Uterus (tissue), 4 donors: ENCODE data around the gene HOXD10. TPM values are rescaled to one million over a fixed set of nuclear protein-coding genes. Genes with fewer than 3 reads are reported as not detected.

Experiments used
- DNase-seq, 2 donors: peaks; one replicate each; pipeline ENCODE4 v3.0.0-alpha.2; 2019 to 2020
- H3K27ac ChIP-seq, 2 donors: fragments of 200-600 bp; sonication (generic); 1 replicate in 1 of 2; 2 replicates in 1 of 2; pipeline ENCODE4 v1.5.1; 2016 to 2018
- H3K27me3 ChIP-seq, 2 donors: fragments of 200-600 bp; sonication (generic); one replicate each; pipeline ENCODE4 v1.5.1; 2018 to 2019; ENCODE audit warnings: control low read depth in 1 of 2
- H3K36me3 ChIP-seq, 2 donors: fragments of 200-600 bp; sonication (generic); one replicate each; pipeline ENCODE4 v1.5.1; 2019; ENCODE audit warnings: control low read depth in 1 of 2
- H3K4me1 ChIP-seq, 2 donors: fragments of 200-600 bp; sonication (generic); one replicate each; pipeline ENCODE4 v1.5.1; 2018 to 2019; ENCODE audit warnings: control low read depth in 1 of 2
- H3K4me3 ChIP-seq, 2 donors: fragments of 200-600 bp; sonication (generic); 1 replicate in 1 of 2; 2 replicates in 1 of 2; pipeline ENCODE4 v1.5.1; 2018 to 2019; ENCODE audit warnings: mild to moderate bottlenecking in 1 of 2
- H3K9me3 ChIP-seq, 2 donors: fragments of 200-600 bp; sonication (generic); one replicate each; pipeline ENCODE4 v1.5.1; 2019; ENCODE audit warnings: control low read depth in 1 of 2
- POLR2A ChIP-seq, 2 donors: fragments of 450-650 bp; IDR thresholded peaks; one replicate each; pipeline ENCODE4 v1.6.1; 2016; ENCODE audit warnings: antibody characterized with exemption in 2 of 2, mild to moderate bottlenecking in 1 of 2, moderate library complexity in 1 of 2
- intact Hi-C: fragments of 100-400 bp; cut with DNase I; formaldehyde crosslinking; loops from one replicate; pipeline ENCODE4 v1.15.1; 2023; ENCODE audit warnings: low total_unique reads
- total RNA-seq, 4 donors: library from RNA; depleted of rRNA in 3 of 4; stranded (reverse); fragments of >200 nt in 3 of 4; gene quantifications; one replicate each; pipeline versions ENCODE4 v1.1.0 to v1.2.4, GENCODE V29; 2014 to 2023
- TF ChIP-seq, protein P1 (sequence below), 4 experiments: fragments of 200-600 bp in 2 of 4; fragments of 450-650 bp in 2 of 4; sonication (generic) in 2 of 4; IDR thresholded peaks; one replicate each; pipeline ENCODE4 v1.5.1; 2016 to 2019; ENCODE audit warnings: antibody characterized with exemption in 4 of 4, mild to moderate bottlenecking in 2 of 4, moderate library complexity in 1 of 4
- donor health status: DM: yes; HTN: yes; CAD: no.

The HOXD10 gene
- total RNA-seq, 4 donors from 2014 or later: 6.8 to 81.0 (median 53.6) TPM

DNA sequence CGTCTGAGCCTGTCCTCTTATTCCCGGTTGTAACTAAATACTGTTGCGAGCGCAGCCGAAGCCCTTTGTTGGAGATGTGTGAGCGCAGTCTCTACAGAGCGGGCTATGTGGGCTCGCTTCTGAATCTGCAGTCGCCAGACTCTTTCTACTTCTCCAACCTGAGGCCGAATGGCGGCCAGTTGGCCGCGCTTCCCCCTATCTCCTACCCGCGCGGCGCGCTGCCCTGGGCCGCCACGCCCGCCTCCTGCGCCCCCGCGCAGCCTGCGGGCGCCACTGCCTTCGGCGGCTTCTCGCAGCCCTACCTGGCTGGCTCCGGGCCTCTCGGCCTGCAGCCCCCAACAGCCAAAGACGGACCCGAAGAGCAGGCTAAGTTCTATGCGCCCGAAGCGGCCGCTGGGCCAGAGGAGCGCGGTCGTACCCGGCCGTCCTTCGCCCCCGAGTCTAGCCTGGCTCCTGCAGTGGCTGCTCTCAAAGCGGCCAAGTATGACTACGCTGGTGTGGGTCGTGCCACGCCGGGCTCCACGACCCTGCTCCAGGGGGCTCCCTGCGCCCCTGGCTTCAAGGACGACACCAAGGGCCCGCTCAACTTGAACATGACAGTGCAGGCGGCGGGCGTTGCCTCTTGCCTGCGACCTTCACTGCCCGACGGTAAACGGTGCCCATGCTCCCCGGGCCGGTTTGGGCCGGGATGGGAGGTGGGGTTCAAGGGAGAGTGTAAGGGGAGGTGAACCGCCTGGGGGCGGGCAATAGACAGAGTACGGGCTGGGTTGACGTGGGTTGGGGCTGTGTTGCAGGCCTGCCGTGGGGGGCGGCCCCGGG is 16.6 kb upstream of the HOXD10 start, which contains the start of gene HOXD12:
HOXD12 (plus strand) TSS at position 68 of the 819 bp plus-strand sequence; CDS start at position 75, 7 bp downstream.
- DNase-seq: no peak
- H3K4me1 ChIP-seq: peaks cover 0 to 16% of the 10 kb centered on the region in 2 donors
- no peak for TF ChIP-seq POLR2A (IDR thresholded peaks at IDR 0.05)
- TF ChIP-seq, protein P1, sequence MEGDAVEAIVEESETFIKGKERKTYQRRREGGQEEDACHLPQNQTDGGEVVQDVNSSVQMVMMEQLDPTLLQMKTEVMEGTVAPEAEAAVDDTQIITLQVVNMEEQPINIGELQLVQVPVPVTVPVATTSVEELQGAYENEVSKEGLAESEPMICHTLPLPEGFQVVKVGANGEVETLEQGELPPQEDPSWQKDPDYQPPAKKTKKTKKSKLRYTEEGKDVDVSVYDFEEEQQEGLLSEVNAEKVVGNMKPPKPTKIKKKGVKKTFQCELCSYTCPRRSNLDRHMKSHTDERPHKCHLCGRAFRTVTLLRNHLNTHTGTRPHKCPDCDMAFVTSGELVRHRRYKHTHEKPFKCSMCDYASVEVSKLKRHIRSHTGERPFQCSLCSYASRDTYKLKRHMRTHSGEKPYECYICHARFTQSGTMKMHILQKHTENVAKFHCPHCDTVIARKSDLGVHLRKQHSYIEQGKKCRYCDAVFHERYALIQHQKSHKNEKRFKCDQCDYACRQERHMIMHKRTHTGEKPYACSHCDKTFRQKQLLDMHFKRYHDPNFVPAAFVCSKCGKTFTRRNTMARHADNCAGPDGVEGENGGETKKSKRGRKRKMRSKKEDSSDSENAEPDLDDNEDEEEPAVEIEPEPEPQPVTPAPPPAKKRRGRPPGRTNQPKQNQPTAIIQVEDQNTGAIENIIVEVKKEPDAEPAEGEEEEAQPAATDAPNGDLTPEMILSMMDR (IDR thresholded peaks at IDR 0.05): no peak
- H3K27ac ChIP-seq: no peak within 1 kb of the TSS
- H3K27me3 ChIP-seq: peaks cover 39 to 57% of the 10 kb centered on the region in 2 donors
- no peak within 1 kb of the TSS for H3K4me3 ChIP-seq
- intact Hi-C loops: no loop called here
- no peaks in the 10 kb centered on the region for H3K36me3 ChIP-seq
- H3K9me3 ChIP-seq: no peaks in the 10 kb centered on the region

DNA sequence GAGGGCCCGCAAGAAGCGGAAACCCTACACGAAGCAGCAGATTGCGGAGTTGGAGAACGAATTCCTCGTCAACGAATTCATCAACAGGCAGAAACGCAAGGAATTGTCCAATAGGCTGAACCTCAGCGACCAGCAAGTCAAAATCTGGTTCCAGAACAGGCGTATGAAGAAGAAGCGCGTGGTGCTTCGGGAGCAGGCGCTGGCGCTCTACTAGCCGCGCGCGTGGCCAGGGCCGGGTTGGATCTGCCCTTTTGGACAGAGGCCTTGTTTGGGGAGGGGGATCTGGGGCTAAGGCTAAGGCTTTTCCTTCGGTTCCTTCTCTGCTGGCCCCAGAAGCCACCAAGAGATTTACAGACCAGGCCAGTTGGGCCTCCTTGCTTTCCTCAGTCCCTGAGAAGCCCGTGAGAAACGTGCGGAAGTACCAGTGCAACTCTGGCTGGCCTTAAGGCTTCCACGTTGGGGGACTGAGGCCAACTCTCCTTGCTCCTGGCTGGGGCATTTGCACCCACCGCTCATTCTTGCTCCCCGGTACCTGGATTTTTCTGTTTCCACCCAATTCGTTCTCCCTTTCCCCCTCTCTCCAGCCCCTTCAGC is 15.9 kb upstream of the HOXD10 start:
- Histone ChIP-seq H3K9me3 (no peaks in the 10 kb centered on the region), H3K4me1 (peaks cover 0 to 16% of the 10 kb centered on the region in 2 donors), H3K27ac (no peak overlapping the region), H3K36me3 (no peaks in the 10 kb centered on the region), H3K27me3 (peaks cover 31 to 50% of the 10 kb centered on the region in 2 donors), H3K4me3 (no peak overlapping the region)
- TF ChIP-seq, protein P1 (IDR thresholded peaks at IDR 0.05): no peak
- no peak for TF ChIP-seq POLR2A (IDR thresholded peaks at IDR 0.05)
- no peak for DNase-seq
- intact Hi-C loops: no loop called here

DNA sequence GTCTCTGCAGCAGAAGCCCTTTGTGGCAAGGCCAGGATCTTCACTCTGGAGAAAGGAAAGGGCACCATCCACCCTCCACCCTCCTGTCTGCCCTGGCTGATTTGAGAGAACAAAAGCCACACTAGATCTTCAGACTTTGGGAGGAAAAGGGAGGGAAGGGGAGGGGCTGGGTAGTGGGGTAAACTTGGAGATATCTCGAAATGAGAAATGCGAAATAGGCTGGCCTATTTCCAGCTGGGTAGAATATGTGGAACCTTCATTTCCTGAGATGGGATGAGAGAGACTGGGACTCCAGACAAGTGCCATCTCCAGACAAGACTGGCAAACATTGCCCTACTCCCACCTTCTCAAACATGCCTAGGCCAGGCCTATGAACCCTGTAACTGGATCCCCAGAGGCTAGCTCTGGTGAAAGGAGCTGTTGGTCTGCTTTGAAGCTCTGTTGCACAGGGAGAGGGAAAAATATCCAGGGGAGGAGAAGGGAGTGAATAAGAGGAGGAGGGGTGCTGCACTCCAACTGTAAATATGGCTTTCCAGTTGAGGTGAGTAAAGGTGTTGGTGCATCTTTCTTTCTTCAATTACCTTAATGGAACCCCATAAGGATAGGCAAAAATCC is 15.3 kb upstream of the HOXD10 start:
- Histone ChIP-seq H3K4me3 (no peak overlapping the region), H3K27me3 (peaks cover 25 to 43% of the 10 kb centered on the region in 2 donors), H3K36me3 (no peaks in the 10 kb centered on the region), H3K4me1 (peaks cover 0 to 16% of the 10 kb centered on the region in 2 donors), H3K9me3 (no peaks in the 10 kb centered on the region), H3K27ac (no peak overlapping the region)
- TF ChIP-seq, protein P1 (IDR thresholded peaks at IDR 0.05): no peak
- no peak for TF ChIP-seq POLR2A (IDR thresholded peaks at IDR 0.05)
- intact Hi-C loops: no loop called here
- no peak for DNase-seq

DNA sequence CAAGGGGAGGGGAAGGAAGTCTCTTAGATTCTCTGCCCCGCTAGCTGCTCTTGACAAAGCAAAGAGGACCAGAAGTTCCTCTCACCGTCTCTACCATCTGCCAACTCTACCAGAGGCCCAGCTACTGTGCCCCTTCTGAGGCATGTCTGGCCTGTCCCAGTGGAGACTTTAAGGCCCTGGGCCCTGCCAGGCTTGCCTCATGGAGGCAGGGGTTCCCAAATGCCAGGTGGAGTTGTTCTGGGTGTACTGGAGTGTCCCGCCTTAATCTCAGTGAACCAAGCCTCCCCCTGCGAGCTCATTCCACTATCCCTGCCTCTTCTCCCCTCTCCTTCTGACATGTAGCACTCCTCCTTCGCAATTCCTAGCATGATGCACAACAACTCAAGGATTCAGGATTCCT is 14.7 kb upstream of the HOXD10 start:
- Histone ChIP-seq H3K27me3 (peaks cover 20 to 38% of the 10 kb centered on the region in 2 donors), H3K27ac (no peak overlapping the region), H3K9me3 (no peaks in the 10 kb centered on the region), H3K4me3 (no peak overlapping the region), H3K36me3 (no peaks in the 10 kb centered on the region), H3K4me1 (peaks cover 0 to 21% of the 10 kb centered on the region in 2 donors)
- no peak for TF ChIP-seq POLR2A (IDR thresholded peaks at IDR 0.05)
- TF ChIP-seq, protein P1 (IDR thresholded peaks at IDR 0.05): no peak
- intact Hi-C loops: no loop called here
- DNase-seq: no peak
